ENCODE results near the gene THADA.
"Not testable (repeated sequence)": the region's sequence is repeated elsewhere in the genome, so short reads cannot be mapped to it uniquely, and the experiment has no call there.

Gene THADA

GRCh38 chr2:43293744-43294695, 301.8 kb downstream of the THADA start:
- DNase-seq: peak; percentile 98

- no peak for DNase-seq
Measured at GRCh38 chr2:43292851-43293743, 302.7 kb downstream of the THADA start.

- no peak for DNase-seq
Measured at GRCh38 chr2:43292297-43292696, 303.5 kb downstream of the THADA start.

- DNase-seq: no peak
Measured at GRCh38 chr2:43289331-43289730, 306.5 kb downstream of the THADA start.

GRCh38 chr2:43288417-43289305, 307.2 kb downstream of the THADA start:
- DNase-seq: no peak

GRCh38 chr2:43285987-43286386, 309.9 kb downstream of the THADA start:
- DNase-seq: no peak

- no peak for DNase-seq
Measured at GRCh38 chr2:43284967-43285366, 310.9 kb downstream of the THADA start.

- not testable (repeated sequence) for DNase-seq
Measured at GRCh38 chr2:43284347-43284746, 311.5 kb downstream of the THADA start.

- no peak for DNase-seq
Measured at GRCh38 chr2:43280994-43281393, 314.8 kb downstream of the THADA start.

- no peak for DNase-seq
Measured at GRCh38 chr2:43279317-43279840, 316.5 kb downstream of the THADA start.

- DNase-seq: no peak
Measured at GRCh38 chr2:43278564-43279220, 317.1 kb downstream of the THADA start.

- DNase-seq: no peak
Measured at GRCh38 chr2:43276962-43277391, 318.9 kb downstream of the THADA start.

GRCh38 chr2:43276266-43276941, 319.4 kb downstream of the THADA start:
- DNase-seq: no peak

- DNase-seq: no peak
Measured at GRCh38 chr2:43274721-43275120, 321.1 kb downstream of the THADA start.

GRCh38 chr2:43274055-43274454, 321.8 kb downstream of the THADA start:
- DNase-seq: peak; percentile 41

- DNase-seq: peak; percentile 63
Measured at GRCh38 chr2:43273529-43273928, 322.3 kb downstream of the THADA start.

GRCh38 chr2:43270930-43271615, 324.8 kb downstream of the THADA start:
- no peak for DNase-seq

GRCh38 chr2:43270461-43270860, 325.4 kb downstream of the THADA start:
- no peak for DNase-seq

GRCh38 chr2:43269706-43270105, 326.1 kb downstream of the THADA start:
- peak; percentile 84 for DNase-seq

GRCh38 chr2:43269074-43269572, 326.7 kb downstream of the THADA start:
- DNase-seq: peak; percentile 60

Measured in fibroblast of skin of scalp (primary cell).